ENCODE measurements around the gene PTGFRN.

PTGFRN gene

DNA sequence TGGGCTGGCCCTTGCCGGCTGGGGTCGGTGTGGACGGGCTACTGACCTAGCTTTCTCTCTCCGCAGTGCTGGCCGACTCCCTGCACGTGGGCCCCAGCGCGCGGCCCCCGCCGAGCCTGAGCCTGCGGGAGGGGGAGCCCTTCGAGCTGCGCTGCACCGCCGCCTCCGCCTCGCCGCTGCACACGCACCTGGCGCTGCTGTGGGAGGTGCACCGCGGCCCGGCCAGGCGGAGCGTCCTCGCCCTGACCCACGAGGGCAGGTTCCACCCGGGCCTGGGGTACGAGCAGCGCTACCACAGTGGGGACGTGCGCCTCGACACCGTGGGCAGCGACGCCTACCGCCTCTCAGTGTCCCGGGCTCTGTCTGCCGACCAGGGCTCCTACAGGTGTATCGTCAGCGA is 34.9 kb downstream of the PTGFRN start:
- DNase-seq (ENCODE audit: low read depth), result no peak

DNA sequence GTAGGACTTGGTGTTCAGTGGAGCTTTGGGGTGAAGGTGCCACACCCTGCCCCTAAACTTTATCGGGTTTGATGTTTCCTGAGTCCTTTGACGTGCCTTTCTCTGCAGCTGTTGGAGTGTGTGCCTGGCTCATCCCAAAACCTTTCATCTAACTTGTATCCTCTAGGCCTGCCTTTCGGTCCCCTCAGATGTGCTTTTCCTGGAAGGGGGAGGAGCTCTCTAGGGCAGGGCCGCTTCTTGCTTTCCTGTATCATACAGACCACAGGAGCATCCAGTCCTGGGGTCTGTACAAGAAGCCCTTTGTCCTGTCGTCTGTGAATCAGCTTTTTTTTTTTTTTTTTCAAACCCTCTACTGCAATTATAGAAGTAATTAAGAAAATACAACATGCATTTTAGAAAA is 35.7 kb downstream of the PTGFRN start:
- no peak for DNase-seq (ENCODE audit: low read depth)

- no peak for DNase-seq (ENCODE audit: low read depth)
These were observed 36.3 kb downstream of the PTGFRN start for GRCh38 chr1:116945996-116946395.

GRCh38 chr1:116947092-116947860 is 37.6 kb downstream of the PTGFRN start:
- no peak for DNase-seq (ENCODE audit: low read depth)

DNA sequence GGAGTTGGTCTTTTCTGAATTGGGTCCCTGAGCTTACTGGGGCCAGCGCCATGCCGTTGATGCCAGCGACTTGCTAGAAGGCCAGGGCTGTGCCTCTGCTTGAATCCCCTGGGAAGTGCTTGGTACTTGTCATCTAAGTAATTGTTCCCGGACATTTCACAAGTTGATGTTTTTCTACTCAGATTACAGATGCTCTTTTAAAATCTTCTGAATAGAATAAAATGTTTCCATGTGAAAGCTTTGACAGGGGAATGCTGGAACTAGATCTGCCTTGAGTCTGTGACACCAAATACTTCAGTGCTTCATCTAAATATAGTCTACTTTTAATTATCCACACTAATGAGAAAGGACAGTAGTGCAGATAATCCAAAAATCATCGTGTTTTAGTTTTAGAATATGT is 38.3 kb downstream of the PTGFRN start:
- DNase-seq (ENCODE audit: low read depth), result peak; percentile 39

DNA sequence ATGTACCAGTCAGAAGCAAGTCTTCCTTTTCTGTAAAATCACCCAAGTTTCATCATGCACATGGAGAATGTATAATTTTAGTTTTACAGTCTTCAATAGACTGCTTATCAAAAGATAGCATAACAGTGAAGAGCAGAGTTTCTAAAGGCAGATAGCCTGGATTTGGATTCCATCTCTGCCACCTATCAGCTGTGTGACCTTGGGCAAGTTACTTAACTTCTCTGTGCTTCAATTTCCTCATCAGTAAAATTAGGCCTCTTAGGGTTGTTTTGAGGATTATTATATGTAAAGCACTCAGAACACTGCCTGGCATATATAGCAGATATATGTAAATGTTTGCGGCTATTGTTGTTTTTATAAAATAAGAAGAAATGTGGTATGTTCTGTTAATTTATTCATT is 38.9 kb downstream of the PTGFRN start:
- DNase-seq (ENCODE audit: low read depth), result no peak

GRCh38 chr1:116949213-116949985 is 39.7 kb downstream of the PTGFRN start:
- DNase-seq (ENCODE audit: low read depth), result no peak

- peak; percentile 11 for DNase-seq (ENCODE audit: low read depth)
These were observed 40.9 kb downstream of the PTGFRN start for GRCh38 chr1:116950517-116951199.

GRCh38 chr1:116951200-116951935 is 41.7 kb downstream of the PTGFRN start:
- peak; percentile 26 for DNase-seq (ENCODE audit: low read depth)

GRCh38 chr1:116952738-116953275 is 43.1 kb downstream of the PTGFRN start:
- no peak for DNase-seq (ENCODE audit: low read depth)

- no peak for DNase-seq (ENCODE audit: low read depth)
These were observed 44.7 kb downstream of the PTGFRN start for GRCh38 chr1:116954440-116954839.

DNA sequence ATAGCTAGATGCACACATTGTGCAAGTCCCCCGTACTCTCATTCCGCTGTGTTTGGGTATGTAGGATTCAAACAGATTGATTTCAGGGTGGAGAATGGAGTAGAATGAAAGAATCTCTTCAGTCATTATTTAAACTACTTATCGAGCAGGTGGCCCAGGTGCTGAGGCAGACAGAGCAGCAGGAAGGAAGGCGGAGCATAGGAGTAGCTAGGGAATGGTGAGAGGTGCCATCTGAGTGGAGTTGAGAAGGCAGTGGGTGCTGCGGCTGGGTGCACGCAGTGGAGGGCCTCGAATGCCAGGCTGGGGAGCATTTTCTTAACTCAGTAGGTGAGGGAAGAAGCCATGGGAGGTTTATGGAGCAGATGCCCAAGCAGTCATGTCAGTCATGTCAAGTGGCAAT is 46.7 kb downstream of the PTGFRN start:
- DNase-seq (ENCODE audit: low read depth), result no peak

DNA sequence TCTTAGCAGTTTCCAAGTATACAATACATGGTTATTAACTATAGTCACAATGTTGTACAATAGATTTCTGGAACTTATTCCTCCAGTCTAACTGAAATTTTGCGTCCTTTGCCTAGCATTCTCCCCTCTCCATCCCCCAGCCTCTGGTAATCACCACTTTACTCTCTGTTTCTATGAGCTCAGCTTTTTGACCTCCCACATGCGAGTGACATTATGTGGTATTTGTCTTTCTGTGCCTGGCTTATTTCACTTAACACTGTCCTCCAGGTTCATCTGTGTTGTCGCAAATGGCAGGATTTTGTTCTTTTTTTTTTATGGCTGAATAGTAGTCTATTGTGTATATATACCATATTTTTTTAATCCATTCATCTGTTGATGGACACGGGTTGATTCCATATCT is 47.9 kb downstream of the PTGFRN start:
- no peak for DNase-seq (ENCODE audit: low read depth)

- no peak for DNase-seq (ENCODE audit: low read depth)
These were observed 48.4 kb downstream of the PTGFRN start for GRCh38 chr1:116958110-116958509.

- DNase-seq (ENCODE audit: low read depth), result no peak
These were observed 49.3 kb downstream of the PTGFRN start for GRCh38 chr1:116958977-116959376.

DNA sequence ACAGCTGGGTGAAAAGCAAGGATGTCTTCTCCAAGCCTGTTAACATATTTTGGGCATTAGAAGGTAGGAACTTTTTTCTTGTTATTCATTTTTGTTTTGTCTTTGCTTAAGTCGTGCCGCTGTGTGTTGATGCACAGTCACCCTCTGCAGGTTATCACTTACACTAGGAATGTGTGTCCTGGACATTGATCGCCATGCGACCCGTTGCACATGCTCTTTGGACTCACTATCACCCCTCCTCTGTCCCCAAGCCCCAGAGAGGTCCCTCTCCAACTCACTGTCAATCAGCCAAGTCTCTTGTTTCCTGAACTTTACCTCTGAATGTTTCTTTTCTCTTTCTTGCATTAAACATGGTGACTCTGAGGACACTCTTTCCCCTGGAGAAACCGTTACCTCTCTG is 51.9 kb downstream of the PTGFRN start:
- no peak for DNase-seq (ENCODE audit: low read depth)

- no peak for DNase-seq (ENCODE audit: low read depth)
These were observed 53.4 kb downstream of the PTGFRN start for GRCh38 chr1:116962987-116963639.

DNA sequence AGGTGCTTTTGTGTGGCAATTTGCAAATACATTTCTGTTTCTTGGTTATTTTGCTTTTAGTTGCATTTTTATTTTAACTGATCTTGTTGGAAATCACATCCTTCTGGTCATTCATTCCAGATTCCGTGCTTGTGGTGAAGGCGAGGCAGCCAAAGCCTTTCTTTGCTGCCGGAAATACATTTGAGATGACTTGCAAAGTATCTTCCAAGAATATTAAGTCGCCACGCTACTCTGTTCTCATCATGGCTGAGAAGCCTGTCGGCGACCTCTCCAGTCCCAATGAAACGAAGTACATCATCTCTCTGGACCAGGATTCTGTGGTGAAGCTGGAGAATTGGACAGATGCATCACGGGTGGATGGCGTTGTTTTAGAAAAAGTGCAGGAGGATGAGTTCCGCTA is 57.1 kb downstream of the PTGFRN start:
- DNase-seq (ENCODE audit: low read depth), result peak; percentile 69

DNA sequence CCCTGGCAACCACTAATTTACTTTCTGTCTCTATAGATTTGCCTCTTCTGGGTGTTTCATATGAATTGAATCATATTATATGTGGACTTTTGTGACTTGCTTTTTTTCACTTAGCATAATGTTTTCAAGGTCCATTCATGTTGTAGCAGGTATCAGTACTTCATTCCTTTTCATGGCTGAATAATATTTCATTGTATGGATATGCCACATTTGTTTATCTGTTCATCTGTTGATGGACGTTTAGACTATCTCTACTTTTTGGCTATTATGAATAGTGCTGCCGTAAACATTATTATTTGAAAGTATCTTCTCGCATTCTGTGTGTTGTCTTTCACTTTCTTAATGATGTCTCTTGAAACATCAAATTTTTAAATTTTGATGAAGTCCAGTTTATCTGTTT is 59.0 kb downstream of the PTGFRN start:
- no peak for DNase-seq (ENCODE audit: low read depth)

- DNase-seq (ENCODE audit: low read depth), result no peak
These were observed 61.6 kb downstream of the PTGFRN start for GRCh38 chr1:116971258-116971860.

Data from fibroblast of gingiva (primary cell).